Duodenal mucosa (tissue), 2 donors: ENCODE measurements around the gene DBH.

Experiments
- H3K27ac ChIP-seq: one replicate; pipeline ENCODE4 v1.7.0; 2013; ENCODE audit warnings: low read depth, low read length
- H3K27me3 ChIP-seq, 2 donors: one replicate each; pipeline ENCODE4 v1.7.0; 2013; ENCODE audit warnings: low read length in 2 of 2, control low read depth in 1 of 2; ENCODE audit not compliant: insufficient read depth in 2 of 2, control insufficient read depth in 1 of 2
- H3K36me3 ChIP-seq, 2 donors: one replicate each; pipeline ENCODE4 v1.7.0; 2013; ENCODE audit warnings: low read length in 2 of 2, control low read depth in 1 of 2; ENCODE audit not compliant: insufficient read depth in 2 of 2, control insufficient read depth in 1 of 2
- H3K4me1 ChIP-seq, 2 donors: one replicate each; pipeline ENCODE4 v1.7.0; 2013; ENCODE audit warnings: low read length in 2 of 2, control low read depth in 1 of 2; ENCODE audit not compliant: insufficient read depth in 2 of 2, control insufficient read depth in 1 of 2
- H3K4me3 ChIP-seq, 2 donors: one replicate each; pipeline ENCODE4 v1.7.0; 2013; ENCODE audit warnings: low read length in 2 of 2, low read depth in 1 of 2
- H3K9ac ChIP-seq, 2 donors: one replicate each; pipeline ENCODE4 v1.7.0; 2013; ENCODE audit warnings: low read length in 2 of 2, low read depth in 1 of 2
- H3K9me3 ChIP-seq, 2 donors: one replicate each; pipeline ENCODE4 v1.7.0; 2013; ENCODE audit warnings: low read length in 2 of 2, control low read depth in 1 of 2; ENCODE audit not compliant: control insufficient read depth in 1 of 2

Gene DBH

GRCh38 chr9:133610845-133611244 lies 25.3 kb upstream of the DBH start:
- Histone ChIP-seq H3K9ac (no peak overlapping the region), H3K9me3 (no peaks in the 10 kb centered on the region), H3K36me3 (no peaks in the 10 kb centered on the region), H3K27ac (no peak overlapping the region), H3K4me1 (no peaks in the 10 kb centered on the region), H3K4me3 (no peak overlapping the region), H3K27me3 (peaks cover 24 to 31% of the 10 kb centered on the region in 2 donors)

GRCh38 chr9:133612051-133612450 lies 24.1 kb upstream of the DBH start:
- H3K36me3 ChIP-seq: no peaks in the 10 kb centered on the region
- no peak overlapping the region for H3K27ac ChIP-seq
- no peaks in the 10 kb centered on the region for H3K9me3 ChIP-seq
- H3K9ac ChIP-seq: no peak overlapping the region
- H3K4me1 ChIP-seq: no peaks in the 10 kb centered on the region
- peaks cover 24 to 27% of the 10 kb centered on the region in 2 donors for H3K27me3 ChIP-seq
- H3K4me3 ChIP-seq: no peak overlapping the region

GRCh38 chr9:133612816-133613215 lies 23.3 kb upstream of the DBH start:
- peaks cover 23 to 24% of the 10 kb centered on the region in 2 donors for H3K27me3 ChIP-seq
- no peak overlapping the region for H3K4me3 ChIP-seq
- no peaks in the 10 kb centered on the region for H3K9me3 ChIP-seq
- H3K9ac ChIP-seq: no peak overlapping the region
- H3K4me1 ChIP-seq: no peaks in the 10 kb centered on the region
- H3K27ac ChIP-seq: no peak overlapping the region
- H3K36me3 ChIP-seq: no peaks in the 10 kb centered on the region

- Histone ChIP-seq H3K4me1 (no peaks in the 10 kb centered on the region), H3K4me3 (no peak overlapping the region), H3K9ac (no peak overlapping the region), H3K36me3 (no peaks in the 10 kb centered on the region), H3K27me3 (peaks cover 17 to 19% of the 10 kb centered on the region in 2 donors), H3K27ac (no peak overlapping the region), H3K9me3 (no peaks in the 10 kb centered on the region)
Measured at GRCh38 chr9:133613432-133613831, 22.7 kb upstream of the DBH start.

GRCh38 chr9:133614056-133614455 lies 22.1 kb upstream of the DBH start:
- H3K27ac ChIP-seq: no peak overlapping the region
- H3K4me1 ChIP-seq: no peaks in the 10 kb centered on the region
- H3K36me3 ChIP-seq: no peaks in the 10 kb centered on the region
- H3K4me3 ChIP-seq: no peak overlapping the region
- H3K27me3 ChIP-seq: peaks cover 13 to 14% of the 10 kb centered on the region in 2 donors
- H3K9ac ChIP-seq: no peak overlapping the region
- H3K9me3 ChIP-seq: no peaks in the 10 kb centered on the region

GRCh38 chr9:133614678-133615077 lies 21.5 kb upstream of the DBH start:
- Histone ChIP-seq H3K36me3 (no peaks in the 10 kb centered on the region), H3K27me3 (peaks cover 11% of the 10 kb centered on the region in 2 donors), H3K9me3 (no peaks in the 10 kb centered on the region), H3K4me1 (peaks cover 0 to 2% of the 10 kb centered on the region in 2 donors), H3K9ac (no peak overlapping the region), H3K27ac (no peak overlapping the region), H3K4me3 (no peak overlapping the region)

- H3K36me3 ChIP-seq: no peaks in the 10 kb centered on the region
- peaks cover 8 to 9% of the 10 kb centered on the region in 2 donors for H3K27me3 ChIP-seq
- H3K27ac ChIP-seq: no peak overlapping the region
- H3K9ac ChIP-seq: no peak overlapping the region
- no peak overlapping the region for H3K4me3 ChIP-seq
- H3K9me3 ChIP-seq: no peaks in the 10 kb centered on the region
- peaks cover 0 to 3% of the 10 kb centered on the region in 2 donors for H3K4me1 ChIP-seq
Measured at GRCh38 chr9:133615186-133615585, 21.0 kb upstream of the DBH start.

GRCh38 chr9:133615606-133616188 lies 20.5 kb upstream of the DBH start:
- Histone ChIP-seq H3K9ac (no peak overlapping the region), H3K27ac (no peak overlapping the region), H3K4me3 (no peak overlapping the region), H3K4me1 (peaks cover 0 to 3% of the 10 kb centered on the region in 2 donors), H3K27me3 (peaks cover 7 to 8% of the 10 kb centered on the region in 2 donors), H3K36me3 (no peaks in the 10 kb centered on the region), H3K9me3 (no peaks in the 10 kb centered on the region)

- no peak overlapping the region for H3K9ac ChIP-seq
- H3K36me3 ChIP-seq: no peaks in the 10 kb centered on the region
- no peak overlapping the region for H3K27ac ChIP-seq
- H3K4me1 ChIP-seq: peaks cover 0 to 3% of the 10 kb centered on the region in 2 donors
- H3K9me3 ChIP-seq: no peaks in the 10 kb centered on the region
- peaks cover 4 to 8% of the 10 kb centered on the region in 2 donors for H3K27me3 ChIP-seq
- no peak overlapping the region for H3K4me3 ChIP-seq
Measured at GRCh38 chr9:133616643-133617405, 19.3 kb upstream of the DBH start.

GRCh38 chr9:133618726-133619125 lies 17.4 kb upstream of the DBH start:
- Histone ChIP-seq H3K4me1 (peaks cover 0 to 3% of the 10 kb centered on the region in 2 donors), H3K36me3 (no peaks in the 10 kb centered on the region), H3K4me3 (no peak overlapping the region), H3K9ac (no peak overlapping the region), H3K27ac (no peak overlapping the region), H3K27me3 (peaks cover 0 to 10% of the 10 kb centered on the region in 2 donors), H3K9me3 (no peaks in the 10 kb centered on the region)
